Measurements from ENCODE around the gene TBX18.

Gene TBX18

DNA sequence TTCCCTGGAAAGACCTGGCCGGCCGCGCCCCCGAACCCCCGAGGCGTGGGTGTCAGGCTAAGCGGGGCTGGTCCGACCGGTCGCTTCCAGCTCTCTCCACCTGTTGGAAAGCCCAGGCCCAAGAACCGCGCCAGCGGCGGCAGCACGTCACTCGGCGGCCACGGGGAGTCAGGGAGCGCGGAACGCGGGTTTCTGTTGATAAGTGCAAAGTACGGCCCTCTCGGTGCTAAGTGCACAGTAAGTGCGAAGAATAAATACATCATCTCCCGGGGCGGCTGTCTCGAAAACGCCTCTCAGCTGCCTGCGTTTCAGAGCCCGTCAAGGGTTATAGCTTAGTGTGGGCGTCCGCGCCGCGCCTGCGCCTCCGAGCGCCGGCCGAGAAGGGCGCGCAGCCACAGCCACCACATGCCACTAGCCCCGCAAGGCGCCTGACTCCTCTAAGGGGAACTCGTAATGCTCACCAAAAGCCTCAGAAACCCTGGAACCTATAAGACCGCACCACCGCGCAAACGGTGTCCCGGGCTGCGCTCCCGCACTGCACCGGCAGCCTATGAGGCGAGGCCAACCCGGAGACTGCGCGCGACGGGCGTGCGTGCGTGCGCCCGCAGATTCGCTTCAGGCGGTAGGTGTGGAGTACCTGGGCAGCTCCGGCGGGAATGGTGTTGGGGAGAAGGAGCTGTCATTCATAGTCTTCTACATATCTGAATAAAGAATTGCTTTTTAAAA is 9.2 kb upstream of the TBX18 start:
- TF ChIP-seq, protein P1, sequence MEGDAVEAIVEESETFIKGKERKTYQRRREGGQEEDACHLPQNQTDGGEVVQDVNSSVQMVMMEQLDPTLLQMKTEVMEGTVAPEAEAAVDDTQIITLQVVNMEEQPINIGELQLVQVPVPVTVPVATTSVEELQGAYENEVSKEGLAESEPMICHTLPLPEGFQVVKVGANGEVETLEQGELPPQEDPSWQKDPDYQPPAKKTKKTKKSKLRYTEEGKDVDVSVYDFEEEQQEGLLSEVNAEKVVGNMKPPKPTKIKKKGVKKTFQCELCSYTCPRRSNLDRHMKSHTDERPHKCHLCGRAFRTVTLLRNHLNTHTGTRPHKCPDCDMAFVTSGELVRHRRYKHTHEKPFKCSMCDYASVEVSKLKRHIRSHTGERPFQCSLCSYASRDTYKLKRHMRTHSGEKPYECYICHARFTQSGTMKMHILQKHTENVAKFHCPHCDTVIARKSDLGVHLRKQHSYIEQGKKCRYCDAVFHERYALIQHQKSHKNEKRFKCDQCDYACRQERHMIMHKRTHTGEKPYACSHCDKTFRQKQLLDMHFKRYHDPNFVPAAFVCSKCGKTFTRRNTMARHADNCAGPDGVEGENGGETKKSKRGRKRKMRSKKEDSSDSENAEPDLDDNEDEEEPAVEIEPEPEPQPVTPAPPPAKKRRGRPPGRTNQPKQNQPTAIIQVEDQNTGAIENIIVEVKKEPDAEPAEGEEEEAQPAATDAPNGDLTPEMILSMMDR (IDR thresholded peaks at IDR 0.05; ENCODE audit: insufficient read depth, missing control alignments) = no peak
- no peak for FAIRE-seq
- no peak for DNase-seq (ENCODE audit: insufficient read length, low spot score)

DNA sequence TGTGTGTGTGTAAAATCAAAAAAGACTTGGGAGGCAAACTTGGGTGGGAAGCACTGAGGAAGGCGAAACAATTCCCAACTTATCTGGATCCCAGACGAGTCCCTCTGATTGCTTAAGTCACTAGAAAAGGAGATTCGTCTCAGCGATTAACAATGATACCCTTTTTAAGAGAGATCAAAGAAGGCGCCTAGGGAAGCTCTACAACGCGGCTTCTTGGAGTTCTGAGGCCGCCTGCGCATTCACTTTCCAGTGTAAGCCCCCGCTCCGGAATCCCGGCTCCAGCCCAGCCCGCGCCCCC is 8.7 kb upstream of the TBX18 start:
- TF ChIP-seq, protein P1 (IDR thresholded peaks at IDR 0.05; ENCODE audit: insufficient read depth, missing control alignments) = no peak
- FAIRE-seq = no peak
- DNase-seq (ENCODE audit: insufficient read length, low spot score) = no peak

DNA sequence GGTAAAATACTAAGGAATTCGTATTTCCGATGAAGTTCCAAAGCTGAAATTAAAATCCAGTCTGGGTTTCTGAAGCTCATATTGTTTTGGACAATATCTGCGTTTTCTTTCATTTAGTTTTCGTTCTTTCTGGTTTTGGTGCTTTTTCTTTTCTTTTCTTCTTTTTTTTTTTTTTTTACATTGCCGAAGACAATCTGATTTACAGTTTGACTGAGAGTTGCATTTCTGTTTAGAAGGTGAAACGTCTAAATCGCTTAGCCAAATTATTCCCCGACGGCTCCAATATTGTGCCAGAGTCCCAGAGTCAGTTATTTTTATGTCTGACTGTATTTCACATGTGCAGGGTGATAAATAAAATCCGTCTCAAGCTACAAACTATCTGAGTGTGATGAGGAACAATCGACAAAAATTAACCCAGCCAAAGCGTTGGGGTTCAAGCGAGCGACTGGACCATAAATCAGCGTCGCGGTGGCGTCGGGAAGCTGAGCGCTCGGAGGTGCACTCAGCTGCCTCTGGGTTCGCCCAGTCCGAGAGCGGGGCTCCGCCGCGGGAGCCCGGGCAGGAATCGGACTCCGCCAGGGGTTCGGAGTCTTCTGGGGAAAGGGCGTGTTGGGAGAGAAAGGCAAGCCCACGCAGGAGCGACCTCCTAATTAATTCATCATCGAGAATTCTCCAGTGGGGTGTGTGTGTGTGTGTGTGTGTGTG is 8.2 kb upstream of the TBX18 start:
- DNase-seq (ENCODE audit: insufficient read length, low spot score) (no peak), FAIRE-seq (no peak)
- TF ChIP-seq, protein P1 (IDR thresholded peaks at IDR 0.05; ENCODE audit: insufficient read depth, missing control alignments) = no peak

DNA sequence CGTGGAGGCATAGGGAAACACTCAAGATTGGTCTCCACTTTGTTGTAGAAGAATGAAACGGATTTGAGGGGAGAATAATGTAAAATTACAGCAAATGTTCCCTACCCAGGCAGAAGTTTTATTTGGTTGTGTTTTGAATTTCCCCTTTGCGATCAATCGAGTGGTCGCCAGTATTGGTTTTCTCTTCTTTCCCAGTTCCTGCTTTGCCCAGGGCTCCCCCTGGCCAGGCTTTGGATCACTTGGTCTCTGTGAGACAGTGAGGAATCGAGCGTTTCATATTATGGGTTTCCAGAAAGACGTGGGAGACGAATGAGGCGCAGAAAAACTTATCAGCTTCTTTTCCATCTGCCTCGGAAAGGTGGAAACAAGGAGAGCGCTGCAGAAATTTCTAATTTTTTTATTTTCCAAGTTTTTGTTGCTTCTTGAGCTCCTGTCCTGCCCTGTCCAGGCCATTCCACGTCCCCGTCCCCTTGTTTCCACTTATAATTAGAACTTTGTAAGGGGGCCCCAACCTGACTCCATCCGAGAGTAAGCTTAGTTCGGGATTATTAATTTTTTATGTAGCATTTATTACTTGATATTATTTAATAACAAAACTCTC is 7.5 kb upstream of the TBX18 start:
- no peak for DNase-seq (ENCODE audit: insufficient read length, low spot score)
- no peak for FAIRE-seq
- TF ChIP-seq, protein P1 (IDR thresholded peaks at IDR 0.05; ENCODE audit: insufficient read depth, missing control alignments) = no peak

DNA sequence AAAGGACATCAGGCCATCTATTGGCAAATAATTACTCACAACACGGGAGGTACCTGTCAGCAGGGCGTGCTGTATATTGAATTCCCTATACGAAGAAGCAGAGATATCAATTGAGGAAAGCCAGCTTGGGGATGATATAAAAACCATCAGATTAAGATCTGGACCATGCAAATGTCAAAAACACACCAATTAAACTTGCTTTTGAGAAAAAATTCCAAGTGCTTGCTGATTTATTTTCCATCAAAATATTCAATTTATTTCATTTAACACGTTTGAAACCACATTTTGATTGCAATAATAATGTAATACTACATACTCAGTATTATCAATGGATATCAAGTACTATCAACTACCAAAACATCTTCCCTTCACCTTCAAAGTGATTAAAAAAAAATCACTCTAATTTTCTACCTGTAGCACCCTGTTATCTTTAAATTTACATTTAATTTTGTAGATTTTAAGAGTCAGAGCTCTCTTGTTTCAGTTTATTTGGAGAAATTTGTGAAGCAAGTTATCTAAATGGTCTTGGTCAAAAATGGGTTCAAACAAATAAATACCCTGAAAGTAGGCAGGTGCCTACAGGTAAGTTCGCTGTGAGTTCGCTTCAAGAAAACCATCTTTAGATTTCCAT is 6.8 kb upstream of the TBX18 start:
- DNase-seq (ENCODE audit: insufficient read length, low spot score) (no peak), FAIRE-seq (no peak)
- TF ChIP-seq, protein P1 (IDR thresholded peaks at IDR 0.05; ENCODE audit: insufficient read depth, missing control alignments) = no peak

DNA sequence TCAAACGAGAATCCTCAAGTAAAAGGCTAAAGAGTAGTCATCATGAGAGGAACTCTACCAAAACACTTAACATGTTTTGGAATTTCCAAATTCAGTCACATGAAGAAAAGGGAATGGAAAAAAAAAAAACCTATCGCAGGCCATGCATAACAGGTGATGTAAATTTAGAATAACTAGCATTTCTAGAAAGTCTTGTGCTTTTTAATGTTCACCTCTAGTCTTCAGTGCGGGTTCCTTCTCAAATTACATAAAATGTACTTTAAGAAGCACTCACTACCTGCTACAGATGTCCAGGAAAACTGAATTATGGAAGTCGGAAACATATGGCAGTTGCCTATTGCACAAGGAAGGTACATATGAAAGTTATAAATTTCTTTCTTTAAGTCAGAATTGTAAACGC is 6.1 kb upstream of the TBX18 start:
- FAIRE-seq = no peak
- TF ChIP-seq, protein P1 (IDR thresholded peaks at IDR 0.05; ENCODE audit: insufficient read depth, missing control alignments) = no peak
- DNase-seq (ENCODE audit: insufficient read length, low spot score) = no peak

Measured in D721Med (cell line).